CMK (cell line): ENCODE results near the gene NELFA.

Experiments used
- DNase-seq: peaks from one replicate; pipeline ENCODE4 v3.0.0-alpha.2; 2010; ENCODE audit warnings: low read depth

NELFA gene

GRCh38 chr4:1964971-1965370, 43.8 kb downstream of the NELFA start:
- DNase-seq = no peak

DNA sequence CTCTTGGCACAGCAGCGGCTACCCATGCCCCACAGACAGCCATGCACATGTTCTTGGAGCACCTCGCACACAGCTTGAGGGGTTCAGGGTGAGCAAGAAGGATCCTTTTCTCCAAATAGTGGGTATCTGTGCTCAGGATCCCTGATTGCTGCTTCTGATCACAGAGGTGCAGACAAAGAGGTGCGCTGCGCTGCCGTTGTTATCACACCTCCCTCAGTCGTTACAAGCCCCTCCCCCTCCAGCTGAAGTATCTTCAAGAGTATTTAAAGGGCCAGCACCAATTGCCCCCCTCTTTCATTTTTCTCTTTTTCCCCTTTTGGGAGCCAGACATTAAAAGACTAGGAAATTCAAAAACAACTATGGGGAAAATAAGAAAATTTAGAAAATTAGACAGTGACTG, 44.3 kb downstream of the NELFA start:
- DNase-seq = no peak

DNA sequence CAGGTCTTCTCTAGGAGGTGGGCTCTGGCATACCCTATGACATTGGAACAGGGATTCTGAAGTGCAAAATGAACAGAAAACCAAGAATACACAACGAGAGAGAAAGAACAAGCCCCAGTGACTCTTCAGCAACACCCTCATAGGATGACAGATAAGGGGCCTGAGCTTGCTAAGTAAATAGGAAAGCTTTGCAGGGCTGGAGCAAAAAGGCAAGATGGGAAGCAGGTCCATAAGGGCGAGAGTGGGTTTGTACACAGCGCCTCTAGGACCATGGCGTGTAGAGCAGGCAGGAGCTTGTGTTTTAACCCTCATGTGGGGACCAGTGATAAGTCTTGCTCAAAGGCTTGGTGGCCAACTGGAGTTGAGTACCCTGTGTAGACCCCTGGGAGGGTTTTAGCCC, 45.8 kb downstream of the NELFA start:
- DNase-seq = no peak

GRCh38 chr4:1961563-1961962, 47.2 kb downstream of the NELFA start:
- no peak for DNase-seq

GRCh38 chr4:1961038-1961437, 47.7 kb downstream of the NELFA start:
- DNase-seq = no peak

DNA sequence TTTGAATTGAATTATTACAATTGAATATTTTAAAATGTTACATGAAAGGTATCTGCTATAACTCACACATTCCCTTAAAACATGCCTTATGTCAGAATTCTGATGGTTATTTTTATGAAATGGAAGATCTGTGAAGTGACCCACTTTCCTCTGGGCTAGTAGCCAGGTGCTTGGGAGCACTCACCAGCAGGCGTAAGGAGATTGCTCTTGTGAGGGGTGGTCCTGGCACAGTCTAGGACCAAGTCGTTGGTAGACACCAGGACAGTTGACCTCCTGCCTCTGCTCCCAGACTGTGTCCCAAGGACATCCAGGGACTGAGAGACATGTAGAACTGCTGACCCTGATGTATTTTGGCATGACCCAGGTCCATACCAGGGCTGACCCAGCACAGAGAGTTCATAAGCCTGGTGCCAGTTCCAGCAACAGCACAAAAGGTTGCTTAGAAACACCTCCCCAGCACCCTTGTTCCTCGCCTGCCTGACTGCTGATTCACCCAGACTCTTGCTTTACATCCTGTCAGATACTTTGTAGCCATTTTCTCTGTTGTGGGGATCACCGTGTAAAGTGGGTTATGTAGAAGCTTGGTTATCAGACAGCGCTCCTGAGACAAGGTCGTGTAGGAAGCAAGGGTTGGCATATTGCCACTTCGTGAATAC, 48.5 kb downstream of the NELFA start:
- DNase-seq = no peak

DNA sequence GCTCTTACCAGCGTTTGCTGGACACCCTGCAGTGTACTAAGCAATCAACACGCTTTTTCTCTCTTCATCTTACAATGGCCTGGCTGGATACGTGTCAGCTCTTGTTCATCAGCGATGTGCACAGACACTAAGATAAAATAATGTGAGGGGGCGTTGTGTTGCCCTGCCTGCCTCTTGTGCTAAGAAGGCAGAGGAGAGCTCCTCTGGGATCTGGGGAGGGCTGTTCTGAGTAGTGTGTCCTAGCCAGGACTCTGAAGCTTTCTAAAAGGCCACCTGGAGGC, 49.7 kb downstream of the NELFA start:
- no peak for DNase-seq

DNA sequence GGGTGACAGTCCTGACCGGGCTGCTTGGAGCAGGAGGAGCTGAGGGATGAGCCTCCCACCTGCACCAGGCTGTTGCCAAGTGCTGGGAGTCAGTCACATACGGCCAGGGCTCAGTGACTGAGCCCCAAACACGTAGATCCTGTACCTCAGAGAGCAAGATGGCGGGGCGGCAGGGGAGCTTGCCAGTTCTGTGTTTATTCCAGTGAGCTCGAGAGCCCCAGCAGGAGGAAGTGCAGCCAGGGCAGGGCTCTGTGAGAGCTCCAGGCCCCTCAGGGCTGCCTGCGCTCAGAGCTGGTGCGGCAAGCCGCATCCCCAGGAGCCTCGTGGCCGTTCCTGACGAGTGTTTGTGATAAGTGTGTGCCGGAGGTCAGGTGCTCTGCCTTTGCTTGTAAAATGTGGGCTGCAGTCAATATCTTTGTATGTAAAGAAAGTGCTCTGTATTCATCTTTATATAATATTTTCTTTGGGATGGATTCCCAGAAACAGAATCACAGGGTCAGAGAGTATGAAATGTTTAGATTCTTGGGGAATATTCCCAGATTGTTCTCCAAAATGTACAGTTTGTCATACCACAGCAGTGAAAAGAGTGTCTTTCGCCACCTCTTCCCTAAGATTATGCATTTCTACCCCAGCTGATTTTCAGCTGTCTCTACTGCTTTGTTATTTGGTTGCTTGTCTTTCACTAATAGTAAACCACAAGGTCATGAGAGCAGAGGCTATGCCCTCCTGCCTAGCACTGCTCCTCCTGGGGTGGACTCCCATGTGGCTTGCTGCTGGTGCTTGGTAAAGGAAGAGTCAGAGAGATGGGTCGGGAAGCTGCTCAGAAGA, 50.3 kb downstream of the NELFA start:
- no peak for DNase-seq

DNA sequence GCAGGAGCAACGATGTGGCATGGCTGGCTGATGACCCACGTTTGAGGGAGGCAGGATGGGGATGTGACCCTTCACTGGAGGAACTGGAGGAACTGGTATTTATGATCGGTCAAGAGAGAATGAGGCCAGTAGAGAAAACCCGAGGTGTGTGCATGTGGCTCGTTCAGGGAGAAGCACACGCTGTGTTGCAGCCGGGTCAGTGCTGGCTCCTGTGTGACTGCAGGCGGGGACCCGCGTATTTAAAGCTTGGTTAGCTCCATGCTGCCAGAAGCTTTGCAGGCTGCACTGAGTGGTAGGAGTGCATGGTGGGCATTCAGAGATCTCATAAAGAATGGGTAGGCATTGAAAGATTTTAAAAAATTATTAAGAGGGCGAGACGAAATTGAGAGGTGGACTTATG, 52.1 kb downstream of the NELFA start:
- DNase-seq = no peak

- DNase-seq = no peak
Measured at GRCh38 chr4:1953335-1953734, 55.4 kb downstream of the NELFA start.

DNA sequence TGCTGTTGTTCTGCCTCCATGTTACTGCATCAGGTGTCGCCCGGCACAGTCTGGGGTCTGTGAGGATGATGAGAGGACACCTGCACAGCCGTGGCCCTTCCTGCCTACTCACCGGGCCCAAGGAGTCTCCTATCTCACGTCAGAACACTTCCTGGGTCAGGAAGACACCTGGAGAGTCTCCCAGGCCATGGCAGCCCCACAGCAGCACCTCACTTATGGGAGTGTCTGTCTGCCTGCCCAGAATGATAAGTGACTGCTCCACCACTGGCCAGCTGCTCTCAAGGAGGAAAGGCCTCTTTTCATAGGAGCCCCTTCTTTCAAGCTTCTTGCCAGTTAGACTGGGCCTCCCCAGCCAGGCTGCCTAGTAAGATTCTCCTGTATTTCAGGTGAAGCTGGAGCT, 56.1 kb downstream of the NELFA start:
- DNase-seq = no peak

GRCh38 chr4:1952058-1952700, 56.6 kb downstream of the NELFA start:
- DNase-seq = no peak

- DNase-seq = no peak
Measured at GRCh38 chr4:1950369-1950768, 58.4 kb downstream of the NELFA start.

GRCh38 chr4:1948892-1949436, 59.8 kb downstream of the NELFA start:
- no peak for DNase-seq

DNA sequence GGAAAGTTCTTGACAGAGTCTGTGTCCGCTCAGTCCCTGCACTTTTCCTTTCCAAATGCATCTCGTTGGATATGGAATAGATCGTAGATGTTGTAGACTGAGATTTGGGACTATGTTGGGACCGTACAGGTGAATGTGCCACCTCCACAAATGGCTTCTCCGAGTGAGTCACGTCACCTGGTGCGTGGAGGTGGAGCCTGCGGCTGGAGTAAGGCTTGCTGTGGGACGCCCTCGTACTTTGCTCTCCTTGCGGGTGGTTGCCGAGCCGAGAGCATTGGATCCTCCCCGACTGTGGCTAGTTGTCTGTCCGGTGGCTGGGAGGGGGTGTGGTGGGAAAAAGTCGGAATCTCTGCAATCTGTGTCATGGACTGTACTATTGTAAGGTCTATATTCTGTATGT, 60.5 kb downstream of the NELFA start:
- no peak for DNase-seq

DNA sequence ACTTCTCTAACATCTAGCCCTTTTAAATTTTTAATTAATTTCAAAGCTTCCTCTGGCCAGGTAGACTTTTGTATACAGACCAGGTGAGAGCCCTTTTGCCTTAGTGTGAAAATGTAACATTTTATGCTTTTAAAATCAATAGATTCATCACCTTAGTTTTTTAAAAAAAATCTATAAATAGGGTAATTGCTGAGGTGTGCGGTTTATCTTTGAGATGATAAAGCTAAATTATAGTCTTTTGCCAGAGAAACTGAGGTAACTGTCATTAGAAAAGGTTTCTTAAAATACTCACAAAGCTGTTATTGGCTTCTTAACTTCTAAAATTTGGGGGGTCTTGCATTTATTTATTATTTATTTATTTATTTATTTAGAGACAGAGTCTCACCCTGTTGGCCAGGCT, 62.9 kb downstream of the NELFA start:
- no peak for DNase-seq

GRCh38 chr4:1945124-1945895, 63.5 kb downstream of the NELFA start:
- no peak for DNase-seq

GRCh38 chr4:1943928-1944327, 64.8 kb downstream of the NELFA start:
- no peak for DNase-seq

GRCh38 chr4:1940566-1940965, 68.2 kb downstream of the NELFA start:
- no peak for DNase-seq

- DNase-seq = no peak
Measured at GRCh38 chr4:1939664-1940509, 68.9 kb downstream of the NELFA start.

- no peak for DNase-seq
Measured at GRCh38 chr4:1938027-1938426, 70.7 kb downstream of the NELFA start.

DNA sequence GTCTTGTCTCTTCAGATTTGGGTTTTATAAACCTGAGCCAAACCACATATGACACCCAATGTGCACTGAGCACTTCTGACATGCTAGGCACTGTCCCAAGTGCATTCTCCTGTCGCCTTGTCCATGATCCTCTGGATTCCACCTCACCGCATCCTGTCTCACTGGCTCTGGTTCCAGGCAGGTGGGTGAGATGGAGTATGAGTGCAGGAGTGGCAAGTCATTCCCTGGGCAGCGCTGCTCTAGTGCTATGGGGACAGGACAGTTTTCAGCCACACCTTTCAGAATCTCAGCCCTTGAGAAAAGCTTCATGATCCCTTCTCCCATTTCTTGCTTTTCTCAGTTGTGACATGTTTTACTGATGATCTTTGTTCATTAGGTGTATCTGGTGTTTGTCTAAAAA, 71.2 kb downstream of the NELFA start:
- no peak for DNase-seq
